SK-N-SH treated with all-trans-retinoic acid at 6 μM for 48 hours (cell line): ENCODE results near the gene SH2D6.

ENCODE experiments used
- ATAC-seq: fragments of 200-7000 bp; cut with Tn5 transposase; 3 replicates; pipeline ENCODE4 v1.9.1; 2020; ENCODE audit warnings: mild to moderate bottlenecking, moderate library complexity
- ARNTL ChIP-seq: fragments of 450-650 bp; formaldehyde crosslinking; IDR thresholded peaks from 2 replicates; pipeline ENCODE4 v1.5.0; 2020; ENCODE audit warnings: low read depth, mild to moderate bottlenecking, moderate library complexity, borderline replicate concordance
- BACH2 ChIP-seq: fragments of 250-450 bp; sonication (Bioruptor Pico); IDR thresholded peaks from 2 replicates; pipeline ENCODE4 v1.9.0; 2021; ENCODE audit warnings: mild to moderate bottlenecking, borderline replicate concordance
- CREB5 ChIP-seq: fragments of 250-450 bp; sonication (Bioruptor Pico); IDR thresholded peaks from 2 replicates; pipeline ENCODE4 v1.5.1; 2020; ENCODE audit warnings: low read depth, mild to moderate bottlenecking, moderate library complexity
- CSDC2 ChIP-seq: fragments of 250-450 bp; sonication (Bioruptor Pico); IDR thresholded peaks from 2 replicates; pipeline ENCODE4 v1.5.0; 2020; ENCODE audit warnings: mild to moderate bottlenecking, moderate library complexity
- GLIS3 ChIP-seq: fragments of 250-450 bp; sonication (Bioruptor Pico); IDR thresholded peaks from 2 replicates; pipeline ENCODE4 v1.5.0; 2020; ENCODE audit warnings: mild to moderate bottlenecking, moderate library complexity
- ISL1 ChIP-seq: fragments of 250-450 bp; sonication (Bioruptor Pico); IDR thresholded peaks from 2 replicates; pipeline ENCODE4 v2.1.2; 2022; ENCODE audit warnings: mild to moderate bottlenecking, moderate library complexity
- RARB ChIP-seq: fragments of 250-450 bp; sonication (Bioruptor Pico); IDR thresholded peaks from 2 replicates; pipeline ENCODE4 v1.8.0; 2021; ENCODE audit warnings: mild to moderate bottlenecking, moderate library complexity
- SNAI2 ChIP-seq: fragments of 250-450 bp; sonication (Bioruptor Pico); IDR thresholded peaks from 2 replicates; pipeline ENCODE4 v1.5.0; 2020; ENCODE audit warnings: mild to moderate bottlenecking, moderate library complexity
- TCF4 ChIP-seq: fragments of 250-450 bp; sonication (Bioruptor Pico); IDR thresholded peaks from 2 replicates; pipeline ENCODE4 v1.8.0; 2021; ENCODE audit warnings: mild to moderate bottlenecking, moderate library complexity, borderline replicate concordance
- TOX ChIP-seq: fragments of 250-450 bp; sonication (Bioruptor Pico); IDR thresholded peaks from 2 replicates; pipeline ENCODE4 v1.8.0; 2021; ENCODE audit warnings: mild to moderate bottlenecking, moderate library complexity, borderline replicate concordance
- ZC3H10 ChIP-seq: fragments of 250-450 bp; sonication (Bioruptor Pico); IDR thresholded peaks from 2 replicates; pipeline ENCODE4 v1.5.1; 2021; ENCODE audit warnings: mild to moderate bottlenecking, moderate library complexity
- ZFP3 ChIP-seq: fragments of 250-450 bp; sonication (Bioruptor Pico); IDR thresholded peaks from 2 replicates; pipeline ENCODE4 v1.5.0; 2020; ENCODE audit warnings: mild to moderate bottlenecking, moderate library complexity
- ZNF565 ChIP-seq: fragments of 450-650 bp; formaldehyde crosslinking; conservative IDR thresholded peaks from 2 replicates; pipeline ENCODE4 v1.5.0; 2020; ENCODE audit warnings: low read depth, mild to moderate bottlenecking, moderate library complexity
- ZNF70 ChIP-seq: fragments of 450-650 bp; formaldehyde crosslinking; IDR thresholded peaks from 2 replicates; pipeline ENCODE4 v1.5.0; 2020; ENCODE audit warnings: mild to moderate bottlenecking, moderate library complexity
- ZNF8 ChIP-seq: fragments of 450-650 bp; formaldehyde crosslinking; IDR thresholded peaks from 2 replicates; pipeline ENCODE4 v1.5.0; 2020; ENCODE audit warnings: mild to moderate bottlenecking, moderate library complexity
- TF ChIP-seq, protein P1 (sequence below): fragments of 250-450 bp; sonication (Bioruptor Pico); IDR thresholded peaks from 2 replicates; pipeline ENCODE4 v1.8.0; 2021; ENCODE audit warnings: low read depth, mild to moderate bottlenecking, moderate library complexity, borderline replicate concordance
- TF ChIP-seq, protein P2 (sequence below): fragments of 250-450 bp; sonication (Bioruptor Pico); IDR thresholded peaks from 2 replicates; pipeline ENCODE4 v1.8.0; 2020; ENCODE audit warnings: mild to moderate bottlenecking, moderate library complexity, borderline replicate concordance

SH2D6 gene

DNA sequence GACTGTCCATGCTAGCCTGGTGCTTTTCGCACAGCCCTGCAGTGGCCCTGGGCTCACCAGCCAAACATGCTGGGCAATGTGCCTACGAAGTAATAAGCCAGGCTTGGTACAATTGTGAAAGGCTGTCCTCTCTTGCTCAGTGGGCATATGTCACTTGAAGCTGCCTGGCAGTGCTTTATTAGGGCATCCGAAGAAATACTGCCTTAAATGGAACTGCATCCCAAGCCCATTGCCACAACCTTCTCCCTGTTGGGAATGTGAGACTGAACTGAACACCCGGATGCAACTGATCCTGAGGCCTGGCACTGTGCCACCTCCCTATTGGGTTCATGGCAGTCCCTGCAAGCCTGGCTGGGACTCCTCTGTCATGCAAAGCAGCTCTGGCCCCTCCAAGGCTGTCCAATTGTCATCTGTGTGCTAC, 24.2 kb upstream of the SH2D6 start:
- ATAC-seq = no peak; the same call in 2 of the 3 replicates
- TF ChIP-seq ZNF8 = no peak
- no peak for TF ChIP-seq CREB5 (CRISPR knock-in tag)
- no peak for TF ChIP-seq ZNF70 (CRISPR knock-in tag)
- TF ChIP-seq SNAI2 (CRISPR knock-in tag) = no peak
- TF ChIP-seq GLIS3 = no peak
- no peak for TF ChIP-seq ZC3H10 (CRISPR knock-in tag)
- TF ChIP-seq, protein P1, sequence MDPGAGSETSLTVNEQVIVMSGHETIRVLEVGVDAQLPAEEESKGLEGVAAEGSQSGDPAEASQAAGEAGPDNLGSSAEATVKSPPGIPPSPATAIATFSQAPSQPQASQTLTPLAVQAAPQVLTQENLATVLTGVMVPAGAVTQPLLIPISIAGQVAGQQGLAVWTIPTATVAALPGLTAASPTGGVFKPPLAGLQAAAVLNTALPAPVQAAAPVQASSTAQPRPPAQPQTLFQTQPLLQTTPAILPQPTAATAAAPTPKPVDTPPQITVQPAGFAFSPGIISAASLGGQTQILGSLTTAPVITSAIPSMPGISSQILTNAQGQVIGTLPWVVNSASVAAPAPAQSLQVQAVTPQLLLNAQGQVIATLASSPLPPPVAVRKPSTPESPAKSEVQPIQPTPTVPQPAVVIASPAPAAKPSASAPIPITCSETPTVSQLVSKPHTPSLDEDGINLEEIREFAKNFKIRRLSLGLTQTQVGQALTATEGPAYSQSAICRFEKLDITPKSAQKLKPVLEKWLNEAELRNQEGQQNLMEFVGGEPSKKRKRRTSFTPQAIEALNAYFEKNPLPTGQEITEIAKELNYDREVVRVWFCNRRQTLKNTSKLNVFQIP = no peak
- no peak for TF ChIP-seq BACH2 (CRISPR knock-in tag)
- TF ChIP-seq TOX = no peak
- TF ChIP-seq CSDC2 (CRISPR knock-in tag) = no peak
- no peak for TF ChIP-seq RARB (CRISPR knock-in tag)
- TF ChIP-seq ARNTL (CRISPR knock-in tag) = no peak
- no peak for TF ChIP-seq ZFP3 (CRISPR knock-in tag)
- no peak for TF ChIP-seq ISL1 (CRISPR knock-in tag)

DNA sequence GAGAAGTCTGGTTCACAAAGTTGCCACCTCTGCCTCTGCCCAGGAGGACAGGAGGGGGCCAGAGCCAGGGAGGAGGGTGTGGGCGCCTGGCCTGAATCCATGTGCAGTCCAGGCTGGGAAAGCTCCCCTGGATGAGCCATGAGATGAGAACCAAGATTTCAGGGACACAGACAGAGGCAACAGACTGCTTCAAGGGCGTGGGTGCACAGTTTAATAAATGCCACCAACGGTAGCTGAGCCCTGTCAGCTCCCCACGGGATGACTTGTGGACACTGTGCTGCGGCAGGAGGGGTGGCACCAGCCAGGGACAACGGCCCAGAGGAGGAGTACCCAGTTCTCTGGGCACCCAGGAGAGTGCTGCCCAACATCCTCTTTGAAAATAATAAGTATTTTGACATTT, 23.5 kb upstream of the SH2D6 start:
- ATAC-seq = no peak

GRCh38 chr2:85395912-85396475, 22.5 kb upstream of the SH2D6 start:
- TF ChIP-seq, protein P2, sequence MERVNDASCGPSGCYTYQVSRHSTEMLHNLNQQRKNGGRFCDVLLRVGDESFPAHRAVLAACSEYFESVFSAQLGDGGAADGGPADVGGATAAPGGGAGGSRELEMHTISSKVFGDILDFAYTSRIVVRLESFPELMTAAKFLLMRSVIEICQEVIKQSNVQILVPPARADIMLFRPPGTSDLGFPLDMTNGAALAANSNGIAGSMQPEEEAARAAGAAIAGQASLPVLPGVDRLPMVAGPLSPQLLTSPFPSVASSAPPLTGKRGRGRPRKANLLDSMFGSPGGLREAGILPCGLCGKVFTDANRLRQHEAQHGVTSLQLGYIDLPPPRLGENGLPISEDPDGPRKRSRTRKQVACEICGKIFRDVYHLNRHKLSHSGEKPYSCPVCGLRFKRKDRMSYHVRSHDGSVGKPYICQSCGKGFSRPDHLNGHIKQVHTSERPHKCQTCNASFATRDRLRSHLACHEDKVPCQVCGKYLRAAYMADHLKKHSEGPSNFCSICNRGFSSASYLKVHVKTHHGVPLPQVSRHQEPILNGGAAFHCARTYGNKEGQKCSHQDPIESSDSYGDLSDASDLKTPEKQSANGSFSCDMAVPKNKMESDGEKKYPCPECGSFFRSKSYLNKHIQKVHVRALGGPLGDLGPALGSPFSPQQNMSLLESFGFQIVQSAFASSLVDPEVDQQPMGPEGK (CRISPR knock-in tag) = no peak
- no peak for TF ChIP-seq SNAI2 (CRISPR knock-in tag)
- TF ChIP-seq ZNF70 (CRISPR knock-in tag) = no peak
- no peak for TF ChIP-seq TOX
- ATAC-seq = no peak

More for the DNA sequence above, 23.5 kb upstream of the SH2D6 start:
- TF ChIP-seq, protein P1 = no peak
- TF ChIP-seq ZNF565 (no peak), BACH2 (CRISPR knock-in tag) (no peak), TCF4 (CRISPR knock-in tag) (no peak)

DNA sequence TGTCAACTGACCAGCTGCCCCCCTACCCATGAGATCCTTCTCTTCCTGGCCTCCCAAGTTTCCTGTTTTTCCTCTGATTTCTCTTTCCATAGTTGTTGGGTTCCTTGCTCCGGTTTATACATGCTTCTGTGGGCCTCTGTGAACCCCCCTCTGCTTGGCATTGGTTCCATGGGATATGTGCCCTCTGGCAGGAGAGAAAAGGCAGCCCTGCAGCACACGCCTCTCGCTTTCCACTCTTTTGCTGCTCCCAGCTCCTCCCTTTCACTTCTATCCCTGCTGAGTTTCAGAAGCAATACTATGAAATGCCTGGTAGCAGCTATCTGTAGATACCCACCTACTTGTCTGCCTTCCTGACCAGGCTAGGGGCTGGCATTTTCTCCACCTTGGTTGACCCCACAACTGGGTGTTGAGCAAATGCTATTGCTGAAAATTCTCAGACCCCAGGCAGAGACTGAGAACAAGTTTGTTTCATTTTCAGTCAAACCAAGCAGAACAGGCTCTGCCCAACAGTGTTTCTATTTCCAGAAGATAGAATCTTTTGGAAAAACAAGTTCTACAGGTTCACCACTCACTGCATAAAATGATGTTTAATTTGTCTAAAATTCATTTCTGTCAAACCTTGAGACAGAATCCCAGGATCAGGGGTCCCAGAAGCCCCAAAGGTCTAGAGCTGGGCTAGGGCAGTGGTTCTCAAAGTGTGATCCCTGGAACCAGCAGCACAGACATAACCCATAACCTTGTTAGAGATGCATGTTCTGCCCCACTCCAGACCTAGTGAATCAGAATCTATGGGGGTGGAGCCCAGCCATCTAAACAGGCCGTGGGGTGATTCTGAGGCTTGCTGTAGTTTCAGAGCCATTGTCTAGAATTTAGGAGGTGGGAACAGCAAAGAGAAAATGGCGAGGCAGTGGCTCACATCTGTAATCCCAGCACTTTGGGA, 21.7 kb upstream of the SH2D6 start:
- peak; percentile 35 for ATAC-seq
- TF ChIP-seq, protein P1 = no peak
- no peak for TF ChIP-seq ARNTL (CRISPR knock-in tag)
- TF ChIP-seq, all 23 proteins: peak for 0
